CD4-positive, alpha-beta T cell treated with Interleukin-21 for 1 hour (primary cell): Measurements from ENCODE around the gene CHMP6.

Experiments
- DNase-seq: peaks from one replicate; pipeline ENCODE4 v3.0.0-alpha.2; 2020

The CHMP6 gene

GRCh38 chr17:80971704-80972304 lies 19.8 kb upstream of the CHMP6 start:
- no peak for DNase-seq

DNA sequence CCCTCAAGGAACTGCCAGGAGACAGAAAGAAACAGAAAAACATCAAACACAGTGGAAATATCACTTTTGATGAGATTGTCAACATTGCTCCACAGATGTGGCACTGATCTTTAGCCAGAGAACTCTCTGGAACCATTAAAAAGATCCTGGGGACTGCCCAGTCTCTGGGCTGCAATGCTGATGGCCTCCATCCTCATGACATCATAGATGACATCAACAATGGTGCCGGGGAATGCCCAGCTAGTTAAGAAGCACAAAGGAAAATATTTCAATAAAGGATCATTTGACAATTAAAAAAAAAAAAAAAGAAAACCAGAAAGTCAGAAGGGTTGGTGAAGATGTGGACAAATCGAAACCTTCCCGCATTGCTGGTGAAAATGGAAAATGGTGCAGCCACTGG lies 14.9 kb upstream of the CHMP6 start:
- no peak for DNase-seq

DNA sequence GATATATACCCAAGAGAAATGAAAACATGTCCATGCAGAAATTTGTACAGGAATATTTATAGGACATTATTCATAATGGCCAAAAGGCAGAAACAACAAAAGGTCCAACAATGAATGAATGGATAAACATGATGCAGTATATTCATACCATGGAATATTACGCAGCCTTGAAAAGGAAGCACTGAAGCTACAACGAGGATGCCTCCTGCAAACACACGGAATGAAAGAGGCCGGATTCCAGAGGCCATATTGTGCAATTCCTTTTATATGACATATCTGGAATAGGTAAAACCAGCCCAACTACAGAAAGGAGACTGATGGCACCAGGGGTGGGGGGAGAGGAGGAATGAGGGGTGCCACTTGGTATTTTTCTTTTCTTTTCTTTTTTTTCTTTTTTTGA lies 14.5 kb upstream of the CHMP6 start:
- DNase-seq = no peak

DNA sequence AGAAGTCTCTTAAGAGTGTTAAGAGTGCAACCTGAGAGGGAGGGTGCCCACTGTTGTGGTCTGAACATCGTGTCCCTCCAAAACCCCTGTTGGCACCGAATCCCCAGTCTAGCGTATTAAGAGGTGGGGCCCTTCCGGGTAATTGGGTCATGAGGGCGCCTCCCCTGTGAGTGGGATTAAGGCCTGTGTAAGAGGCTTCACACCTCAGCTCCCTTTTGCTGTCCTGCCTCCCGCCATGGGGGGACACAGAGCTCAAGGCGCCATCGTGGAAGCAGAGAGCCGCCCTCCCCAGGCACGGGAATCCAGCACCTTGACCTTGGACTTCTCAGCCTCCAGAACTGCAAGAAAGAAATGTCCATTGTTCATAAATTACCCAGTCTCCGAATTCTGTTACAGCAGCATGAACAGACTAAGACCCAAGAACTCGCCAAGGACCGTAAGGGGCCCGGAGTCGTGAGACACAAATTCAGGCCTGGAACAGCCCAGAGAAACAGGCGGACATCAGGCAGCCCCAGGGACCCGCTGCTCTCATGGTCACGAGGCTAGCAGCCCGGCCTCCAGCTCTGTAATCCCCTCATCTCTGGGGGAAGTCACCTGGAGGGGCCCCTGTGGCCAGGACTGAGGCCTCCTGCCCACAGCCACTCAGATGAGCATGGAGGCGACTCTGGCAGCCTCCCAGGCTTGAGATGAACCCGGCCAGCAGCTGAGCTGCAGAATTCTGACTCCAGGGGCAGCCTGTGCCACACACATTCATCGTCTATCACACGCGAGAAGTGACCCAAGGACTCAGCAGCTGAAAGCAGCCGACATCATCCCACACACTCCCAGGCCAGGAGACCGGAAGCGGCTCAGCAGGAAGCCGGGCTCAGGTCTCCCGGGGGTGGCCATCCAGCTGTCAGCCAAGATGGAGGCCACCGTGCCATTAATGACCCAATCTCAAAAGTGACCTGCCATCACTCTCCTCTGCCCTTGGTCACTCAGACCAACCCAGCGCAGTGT lies 12.8 kb upstream of the CHMP6 start:
- DNase-seq = no peak

GRCh38 chr17:80979547-80980378 lies 11.9 kb upstream of the CHMP6 start:
- no peak for DNase-seq

GRCh38 chr17:80980397-80981061 lies 11.1 kb upstream of the CHMP6 start:
- no peak for DNase-seq

DNA sequence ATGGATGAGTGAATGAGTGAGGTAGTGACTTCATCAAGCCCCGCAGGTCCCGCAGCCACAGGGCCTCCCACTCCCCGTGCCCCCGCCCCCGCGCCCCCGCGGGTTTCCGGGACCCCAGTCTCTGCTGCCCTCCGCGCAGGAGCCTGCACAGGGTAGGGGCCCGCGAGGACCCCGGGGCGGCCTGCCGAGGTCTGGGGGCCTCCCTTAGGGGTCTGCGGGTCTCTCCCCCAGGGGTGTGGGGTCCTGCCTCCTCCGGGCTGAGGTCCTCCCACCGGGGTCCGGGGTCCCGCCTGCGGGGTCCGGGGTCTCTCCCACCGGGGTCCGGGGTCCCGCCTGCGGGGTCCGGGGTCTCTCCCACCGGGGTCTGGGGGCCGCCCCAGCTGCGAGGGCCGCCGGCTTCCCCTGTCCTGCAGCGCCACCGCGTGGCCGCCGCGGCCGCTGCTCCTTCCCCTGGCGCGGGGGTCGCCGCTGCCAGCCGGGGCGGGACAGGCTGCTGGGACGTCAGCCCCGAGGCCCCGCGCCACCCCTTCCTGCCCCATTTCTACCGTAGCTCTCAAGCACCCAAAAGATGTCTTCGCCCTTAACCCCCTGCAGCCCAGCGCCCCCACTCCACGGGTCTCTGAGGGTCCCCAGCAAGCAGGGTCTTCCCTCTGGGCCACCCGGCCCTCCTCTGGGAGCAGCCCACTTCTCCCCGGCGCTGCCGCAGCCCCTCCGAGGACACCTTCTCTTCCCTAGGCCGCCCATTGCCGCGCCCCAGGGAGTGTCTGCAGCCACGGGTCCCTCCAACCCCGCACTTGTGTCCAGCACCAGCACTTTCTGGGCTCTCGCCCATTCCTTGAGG lies 10.4 kb upstream of the CHMP6 start:
- DNase-seq = peak; percentile 27

- DNase-seq = no peak
Measured at GRCh38 chr17:80981929-80982425, 9.7 kb upstream of the CHMP6 start.

DNA sequence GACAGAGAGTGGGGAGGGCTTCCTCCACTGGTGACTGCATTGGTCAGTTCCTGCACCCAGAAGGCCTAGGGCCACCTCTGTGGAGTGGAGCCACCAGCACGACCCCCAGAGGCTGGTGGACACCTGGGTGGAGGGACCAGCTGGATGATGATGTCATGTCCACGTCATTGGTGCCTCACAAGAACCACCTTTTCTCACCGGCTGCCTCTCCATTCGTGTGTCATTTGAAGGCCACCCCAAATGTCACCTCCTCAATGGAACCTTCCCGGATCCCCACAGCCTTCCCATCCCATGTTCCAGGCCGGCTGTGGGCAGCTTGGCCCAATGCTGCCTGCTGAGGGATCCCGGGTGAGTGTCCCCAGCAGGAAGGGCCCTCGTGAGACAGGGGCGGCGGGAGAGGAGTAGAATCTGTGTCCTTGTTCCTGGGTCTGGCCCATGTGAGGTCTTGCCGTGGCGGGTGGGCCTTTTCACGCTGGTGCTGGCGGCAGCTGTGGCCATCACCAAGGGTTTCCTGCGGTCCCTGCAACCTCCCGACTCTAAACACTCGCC lies 9.1 kb upstream of the CHMP6 start:
- no peak for DNase-seq

DNA sequence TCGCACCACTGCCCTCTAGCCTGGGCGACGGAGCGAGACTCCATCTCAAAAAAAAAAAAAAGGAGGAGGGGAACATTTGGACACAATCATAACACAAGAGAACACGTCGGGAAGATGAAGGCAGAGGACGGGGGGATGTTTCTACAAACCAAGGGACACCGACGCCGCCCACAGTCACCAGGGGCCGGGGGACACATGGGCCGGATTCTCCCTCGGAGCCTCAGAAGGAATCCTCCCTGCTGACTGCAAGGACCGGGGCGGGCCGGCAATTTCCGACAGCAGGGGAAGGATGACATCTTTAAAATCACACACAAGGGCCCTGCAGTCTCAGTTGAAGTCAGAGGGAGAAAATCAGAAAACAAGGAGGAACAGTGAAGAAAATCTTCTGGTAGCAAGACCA lies 8.1 kb upstream of the CHMP6 start:
- DNase-seq = no peak

DNA sequence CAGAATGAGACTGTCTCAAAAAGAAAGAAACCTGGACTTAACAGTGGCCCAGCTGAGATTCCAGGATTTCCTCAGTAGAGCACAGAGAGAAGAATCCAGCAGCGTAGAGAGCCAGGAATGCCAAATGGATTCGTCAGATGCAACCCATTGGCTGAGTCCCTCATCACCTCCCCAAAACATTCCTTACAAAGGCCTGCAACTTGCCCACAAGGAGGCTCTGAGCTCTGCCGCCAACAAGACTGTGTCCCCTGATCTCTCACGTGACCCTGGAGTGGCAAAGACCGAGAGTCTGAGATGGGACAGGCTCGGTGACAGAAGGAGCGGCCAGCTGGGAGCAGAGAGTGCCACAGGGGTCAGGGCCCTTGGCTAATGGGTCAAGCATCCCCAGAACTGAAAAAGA lies 6.9 kb upstream of the CHMP6 start:
- no peak for DNase-seq

GRCh38 chr17:80986046-80986445 lies 5.6 kb upstream of the CHMP6 start:
- DNase-seq = no peak

- DNase-seq = no peak
Measured at GRCh38 chr17:80986816-80987475, 4.7 kb upstream of the CHMP6 start.

- no peak for DNase-seq
Measured at GRCh38 chr17:80987941-80988461, 3.6 kb upstream of the CHMP6 start.

DNA sequence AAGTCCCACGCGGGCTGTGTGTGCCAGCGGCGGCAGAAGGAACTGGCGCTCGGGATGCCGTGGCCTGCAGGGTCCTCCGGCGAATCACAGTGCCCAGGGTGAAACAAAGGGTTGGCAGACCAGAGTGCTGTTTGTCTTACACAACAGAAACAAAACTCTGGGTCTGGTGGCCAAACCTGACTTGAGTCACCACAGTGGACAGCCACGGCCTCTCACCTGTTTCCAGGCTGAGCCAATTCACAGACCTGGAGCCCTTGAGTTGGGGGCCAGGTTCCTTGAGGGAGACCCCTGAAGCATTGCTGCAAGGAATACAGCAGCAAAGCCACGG lies 2.1 kb upstream of the CHMP6 start:
- no peak for DNase-seq

DNA sequence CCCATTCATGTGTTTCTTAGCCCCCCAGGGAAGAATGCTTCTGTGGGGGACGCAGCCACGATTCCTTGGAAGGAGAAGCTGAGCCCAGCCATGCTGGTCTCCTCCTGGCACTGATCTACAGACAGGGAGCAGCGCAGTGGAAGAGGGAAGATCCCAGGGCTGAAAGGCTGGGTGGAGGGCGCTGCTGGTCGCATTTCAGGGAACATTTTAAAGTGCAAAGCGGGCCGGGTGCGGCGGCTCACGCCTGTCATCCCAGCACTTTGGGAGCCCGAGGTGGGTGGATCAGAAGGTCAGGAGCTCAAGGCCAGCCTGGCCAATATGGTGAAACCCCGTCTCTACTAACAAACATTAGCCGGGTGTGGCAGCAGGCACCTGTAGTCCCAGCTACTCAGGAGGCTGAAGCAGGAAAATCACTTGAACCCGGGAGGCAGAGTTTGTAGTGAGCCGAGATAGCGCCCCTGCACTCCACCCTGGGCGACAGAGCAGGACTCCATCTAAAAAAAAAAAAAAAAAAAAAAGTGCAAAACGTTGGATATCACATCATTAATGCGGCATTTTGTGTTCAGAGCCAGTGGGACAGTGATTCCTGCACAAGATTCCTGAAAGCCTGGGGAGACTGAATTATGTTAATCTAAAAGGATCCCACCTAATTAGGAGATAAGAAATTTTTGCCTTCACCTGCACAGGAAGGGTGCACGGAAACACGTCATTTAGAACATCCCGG lies 558 bp upstream of the CHMP6 start:
- no peak for DNase-seq

DNA sequence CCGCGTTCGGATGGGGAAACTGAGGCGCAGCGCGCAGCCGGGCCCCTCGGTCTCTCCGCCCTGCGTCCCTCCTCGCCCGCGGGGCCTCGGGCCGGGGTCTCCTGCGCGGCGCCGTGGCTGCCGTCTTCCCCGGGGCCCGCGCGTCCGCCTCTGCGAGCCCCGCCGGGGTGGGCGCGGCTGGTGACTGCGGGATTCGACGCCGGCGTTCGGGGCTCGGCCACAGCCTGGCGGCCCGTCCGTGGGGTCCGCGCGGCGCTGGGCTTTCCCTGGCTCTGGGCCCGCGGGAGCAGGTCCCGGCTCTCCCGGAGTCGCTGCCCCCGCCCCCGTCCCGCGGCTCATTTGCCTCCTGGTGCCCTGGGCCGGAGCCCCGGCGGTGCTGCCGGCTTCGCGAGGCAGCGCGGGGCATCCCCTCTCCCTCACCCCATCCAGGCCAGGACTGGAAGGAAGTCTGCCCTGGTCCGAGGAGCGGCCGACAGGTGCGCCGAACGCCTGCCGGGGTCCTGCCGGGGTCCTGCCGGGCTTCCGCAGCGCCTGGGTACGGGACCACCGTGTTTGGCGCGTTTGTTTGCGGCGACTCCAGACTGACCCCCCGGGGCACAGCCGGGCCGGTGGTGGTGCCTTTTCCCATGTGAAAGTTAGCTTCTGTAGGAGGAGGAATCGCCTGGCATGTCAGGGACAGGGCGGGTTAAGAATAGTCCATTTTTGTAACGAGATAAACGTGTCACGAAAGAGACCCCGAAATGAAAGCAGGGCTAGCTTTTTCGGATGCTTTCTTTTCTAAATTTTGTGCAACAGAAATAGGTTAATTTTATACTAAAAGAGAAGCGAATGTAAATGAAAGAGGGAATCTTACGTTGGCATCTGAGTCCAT lies 671 bp downstream of the CHMP6 start:
- no peak for DNase-seq

DNA sequence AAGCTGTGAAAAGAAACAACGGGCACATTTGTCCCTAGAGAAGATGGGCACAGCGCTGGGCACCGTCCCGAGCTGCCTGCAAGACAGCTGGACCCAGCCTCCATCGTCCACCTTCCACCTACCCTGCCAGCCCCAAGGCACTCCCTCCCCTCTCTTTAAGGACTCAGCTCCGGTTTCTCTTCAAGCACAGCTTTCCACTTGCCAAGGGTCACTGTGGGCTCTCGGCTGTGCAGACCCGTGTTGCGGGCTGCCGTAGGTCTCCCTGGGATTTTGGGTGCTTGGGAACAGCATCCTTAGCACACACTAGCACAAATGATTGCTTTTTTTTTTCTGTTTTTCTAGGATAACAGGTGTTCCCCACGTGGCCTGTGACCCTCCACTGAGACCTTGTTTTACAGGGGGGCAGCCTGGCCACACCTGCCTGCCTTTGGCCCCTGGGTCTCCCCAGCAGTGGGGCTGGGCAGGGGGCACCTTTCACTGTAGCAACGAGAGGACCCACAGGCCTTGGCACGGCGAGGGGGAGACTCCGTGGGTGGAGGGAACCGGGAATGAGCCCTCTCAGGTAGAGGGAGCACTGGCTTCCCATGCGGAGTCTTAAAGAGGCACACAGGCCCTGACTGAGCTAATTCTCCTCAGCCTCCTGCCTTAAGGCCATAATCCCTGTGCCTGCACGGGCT lies 1.4 kb downstream of the CHMP6 start:
- no peak for DNase-seq
